A549 treated with Mapracorat at 1 μM for 4 hours (cell line): ENCODE measurements around the gene UBE2QL1. TPM values are rescaled to one million over a fixed set of nuclear protein-coding genes. Genes with fewer than 3 reads are reported as not detected.

Source experiments
- total RNA-seq: library from RNA; stranded (reverse); fragments of 200-300 nt; extraction: Qiagen RNA extraction; gene quantifications from 5 replicates; pipeline ENCODE4 v1.2.3, GENCODE V29; 2022

UBE2QL1 gene, protein sequence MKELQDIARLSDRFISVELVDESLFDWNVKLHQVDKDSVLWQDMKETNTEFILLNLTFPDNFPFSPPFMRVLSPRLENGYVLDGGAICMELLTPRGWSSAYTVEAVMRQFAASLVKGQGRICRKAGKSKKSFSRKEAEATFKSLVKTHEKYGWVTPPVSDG
- total RNA-seq, result 0.72 to 1.2 TPM (median 0.87 TPM) in 5 replicates

DNA sequence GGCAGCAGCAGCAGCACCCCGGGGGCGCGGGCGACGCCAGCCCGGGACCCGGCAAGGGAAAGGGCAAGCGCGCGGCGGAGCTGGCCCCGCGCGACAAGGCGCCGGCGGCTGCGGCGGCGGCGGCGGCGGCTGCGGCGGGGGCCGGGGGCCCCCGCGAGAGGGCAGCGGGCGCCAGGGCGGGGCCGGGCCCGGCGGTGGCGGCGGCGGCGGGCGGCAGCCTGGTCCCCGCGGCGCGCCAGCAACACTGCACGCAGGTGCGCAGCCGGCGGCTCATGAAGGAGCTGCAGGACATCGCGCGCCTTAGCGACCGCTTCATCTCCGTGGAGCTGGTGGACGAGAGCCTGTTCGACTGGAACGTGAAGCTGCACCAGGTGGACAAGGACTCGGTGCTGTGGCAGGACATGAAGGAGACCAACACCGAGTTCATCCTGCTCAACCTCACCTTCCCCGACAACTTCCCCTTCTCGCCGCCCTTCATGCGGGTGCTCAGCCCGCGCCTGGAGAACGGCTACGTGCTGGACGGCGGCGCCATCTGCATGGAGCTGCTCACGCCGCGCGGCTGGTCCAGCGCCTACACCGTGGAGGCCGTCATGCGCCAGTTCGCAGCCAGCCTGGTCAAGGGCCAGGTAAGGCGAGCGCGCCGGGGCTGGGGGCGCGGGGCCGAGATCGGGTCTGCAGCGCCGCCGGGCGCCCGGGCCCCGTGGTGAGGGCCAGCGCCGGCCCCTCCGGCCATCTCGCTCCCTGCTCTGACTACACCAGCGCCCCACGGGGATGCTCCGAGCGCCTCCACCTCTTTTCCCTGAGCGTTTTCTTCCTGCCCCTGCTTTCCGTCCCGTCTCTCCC lies at the start of gene UBE2QL1:
UBE2QL1 (plus strand) TSS at position 238 of the 843 bp plus-strand sequence; CDS start at position 273, 35 bp downstream.

Other genes with a start within 250 kb of the UBE2QL1 start
- 74.5 to 83.6 TPM (median 77.4 TPM) in 5 replicates for gene MED10, start 70.3 kb upstream of the UBE2QL1 start, total RNA-seq
- gene NSUN2, start 184.2 kb downstream of the UBE2QL1 start, total RNA-seq, result 89.3 to 95.3 TPM (median 92.7 TPM) in 5 replicates
- gene SRD5A1, start 184.6 kb downstream of the UBE2QL1 start, total RNA-seq, result 15.6 to 32.1 TPM (median 29.2 TPM) in 5 replicates